NCI-H146 (cell line): Measurements from ENCODE around the gene APEH.

Experiments
- DNase-seq: peaks from one replicate; lab custom pipeline; 2025; lab: John Stamatoyannopoulos, UW

The APEH gene

DNA sequence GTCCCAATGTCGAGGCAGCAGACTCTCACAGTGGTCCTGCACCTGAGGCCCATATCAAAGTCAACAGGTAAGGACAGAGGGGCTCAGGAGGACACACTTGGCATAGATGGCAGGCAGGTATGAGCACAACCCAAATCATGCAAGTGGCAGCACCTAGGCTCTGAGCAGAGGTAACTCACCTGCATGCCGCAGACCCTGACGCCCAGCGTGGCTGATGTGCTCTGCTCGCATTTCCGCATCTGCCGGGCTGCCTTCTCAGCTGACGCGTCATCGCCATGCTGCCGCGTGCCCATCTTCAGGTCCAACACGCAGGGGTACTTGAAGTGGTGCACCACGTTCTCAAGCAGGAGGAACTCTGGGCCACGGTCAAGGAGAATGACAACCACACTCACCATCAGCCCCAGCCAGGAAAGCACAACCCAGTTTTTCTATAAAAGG is 53.8 kb downstream of the APEH start:
- DNase-seq, result no peak

GRCh38 chr3:49729966-49730609 is 55.9 kb downstream of the APEH start:
- no peak for DNase-seq

DNA sequence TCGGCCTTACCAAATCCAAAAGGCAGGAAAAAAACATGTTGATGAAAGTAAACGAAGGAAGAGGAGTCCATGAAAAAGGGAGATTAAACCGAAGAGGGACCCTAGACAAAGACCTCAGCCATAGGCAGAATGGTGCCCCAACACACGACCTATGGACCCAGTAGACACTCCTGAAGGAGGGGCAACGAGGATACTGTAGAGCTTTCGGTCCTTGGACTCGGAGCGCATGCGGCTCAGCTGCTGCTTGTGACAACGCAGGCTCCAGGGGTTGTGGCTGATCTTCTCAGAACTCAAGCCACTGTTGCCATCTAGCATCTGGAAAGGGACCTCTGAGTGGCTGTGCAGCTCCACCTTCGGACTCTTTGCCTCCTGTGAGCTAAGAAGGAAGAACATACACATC is 58.4 kb downstream of the APEH start:
- no peak for DNase-seq

DNA sequence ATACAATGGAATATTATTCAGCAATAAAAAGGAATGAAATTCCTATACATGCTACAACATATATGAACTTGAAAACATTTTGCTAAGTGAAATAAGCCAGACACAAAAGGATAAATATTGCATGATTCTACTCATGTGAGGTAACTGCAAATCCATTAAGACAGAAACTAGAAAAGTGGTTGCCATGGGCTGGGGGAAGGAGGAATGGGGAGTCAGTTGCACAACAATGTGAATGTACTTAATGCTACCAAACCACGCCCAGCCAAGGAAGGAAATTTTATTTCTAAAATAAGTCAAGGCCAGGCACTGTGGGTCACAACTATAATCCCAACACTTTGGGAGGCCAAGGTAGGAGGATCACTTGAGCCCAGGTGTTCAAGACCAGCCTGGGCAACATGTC is 59.4 kb downstream of the APEH start:
- no peak for DNase-seq
